ENCODE data around the gene TFDP1.

The TFDP1 gene

GRCh38 chr13:113652404-113653263 is 68.1 kb downstream of the TFDP1 start:
- DNase-seq = no peak

DNA sequence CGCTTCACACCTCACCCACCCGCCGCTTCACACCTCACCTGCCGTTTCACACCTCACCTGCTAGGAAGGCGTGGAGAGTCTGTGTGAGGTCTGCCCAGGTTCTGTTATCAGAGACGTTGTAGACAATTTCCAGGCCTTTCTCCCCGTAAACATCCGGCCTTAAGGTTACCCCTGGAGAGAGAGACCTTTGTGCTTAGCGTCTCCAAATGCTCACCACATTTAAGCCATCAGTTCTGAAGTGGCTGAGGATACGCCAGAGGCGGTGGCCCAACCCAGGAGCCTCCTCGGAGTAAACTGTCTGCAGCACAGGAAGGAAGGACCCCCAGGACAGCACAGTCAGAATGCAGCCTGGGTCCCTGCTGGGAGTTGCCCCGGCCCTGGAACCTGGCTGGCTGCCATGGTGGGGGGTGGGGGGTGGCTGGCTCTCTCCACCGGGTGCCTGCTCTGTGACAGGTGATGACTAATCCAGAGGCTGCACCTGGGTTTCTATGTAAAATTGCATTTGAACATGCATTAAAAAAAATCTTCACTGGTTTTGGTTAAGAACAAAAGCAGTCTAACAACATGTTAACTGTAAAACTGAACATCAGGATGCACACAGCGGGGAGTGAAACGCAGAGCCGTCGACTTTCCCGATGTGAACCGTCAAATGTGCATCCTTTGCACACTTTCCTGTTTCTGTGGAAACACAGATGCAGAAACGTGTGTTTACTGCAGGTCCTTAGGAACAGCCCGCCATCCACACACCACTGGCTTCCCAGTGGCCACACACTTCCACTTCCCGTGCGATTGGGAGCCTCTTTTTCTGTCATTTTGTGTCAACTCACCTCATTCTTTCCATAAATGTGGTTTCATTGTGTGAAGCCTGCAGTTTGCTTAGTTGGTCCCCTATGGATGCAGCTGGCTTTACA is 69.0 kb downstream of the TFDP1 start:
- DNase-seq = peak; percentile 38 to 94 (median 87)

GRCh38 chr13:113654175-113654560 is 69.6 kb downstream of the TFDP1 start:
- peak in 2 of 3 experiments; percentile 81 to 83 for DNase-seq

GRCh38 chr13:113654591-113655345 is 70.2 kb downstream of the TFDP1 start:
- DNase-seq = no peak

GRCh38 chr13:113655346-113656002 is 70.9 kb downstream of the TFDP1 start:
- DNase-seq = no peak

- no peak for DNase-seq
Measured at GRCh38 chr13:113656003-113656588, 71.5 kb downstream of the TFDP1 start.

GRCh38 chr13:113656831-113657671 is 72.5 kb downstream of the TFDP1 start:
- DNase-seq = no peak

- no peak for DNase-seq
Measured at GRCh38 chr13:113657851-113658741, 73.5 kb downstream of the TFDP1 start, which contains the start of gene ATP4B. Gene ATP4B, minus strand, starts transcription at chr13:113658198. Its CDS starts 54 bp downstream, at chr13:113658144.

DNA sequence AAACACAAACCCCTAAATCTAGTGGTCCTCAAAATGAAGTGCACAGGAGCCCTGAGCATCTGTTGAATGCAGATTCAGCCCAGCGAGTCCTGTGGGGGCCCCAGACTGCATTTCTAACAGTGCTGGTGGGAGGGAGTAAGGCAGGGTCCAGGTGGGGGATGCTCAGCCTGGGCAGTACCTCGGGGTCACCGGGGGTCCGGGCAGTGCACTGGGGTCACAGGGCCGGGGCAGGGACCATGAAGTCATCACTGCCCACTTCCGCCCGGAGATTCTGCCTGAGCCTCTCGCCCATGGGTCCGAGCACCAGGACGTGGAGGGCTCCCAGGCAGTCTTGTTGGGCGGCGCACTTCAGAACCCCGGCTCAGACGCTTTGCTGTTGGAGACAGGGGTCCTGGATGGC is 74.3 kb downstream of the TFDP1 start:
- no peak for DNase-seq

- DNase-seq = no peak
Measured at GRCh38 chr13:113659337-113659736, 74.8 kb downstream of the TFDP1 start.

GRCh38 chr13:113660066-113660465 is 75.5 kb downstream of the TFDP1 start:
- DNase-seq = no peak

GRCh38 chr13:113661509-113661908 is 77.0 kb downstream of the TFDP1 start:
- DNase-seq = no peak

- DNase-seq = no peak
Measured at GRCh38 chr13:113663934-113664333, 79.4 kb downstream of the TFDP1 start.

- no peak for DNase-seq
Measured at GRCh38 chr13:113664751-113665596, 80.4 kb downstream of the TFDP1 start.

DNA sequence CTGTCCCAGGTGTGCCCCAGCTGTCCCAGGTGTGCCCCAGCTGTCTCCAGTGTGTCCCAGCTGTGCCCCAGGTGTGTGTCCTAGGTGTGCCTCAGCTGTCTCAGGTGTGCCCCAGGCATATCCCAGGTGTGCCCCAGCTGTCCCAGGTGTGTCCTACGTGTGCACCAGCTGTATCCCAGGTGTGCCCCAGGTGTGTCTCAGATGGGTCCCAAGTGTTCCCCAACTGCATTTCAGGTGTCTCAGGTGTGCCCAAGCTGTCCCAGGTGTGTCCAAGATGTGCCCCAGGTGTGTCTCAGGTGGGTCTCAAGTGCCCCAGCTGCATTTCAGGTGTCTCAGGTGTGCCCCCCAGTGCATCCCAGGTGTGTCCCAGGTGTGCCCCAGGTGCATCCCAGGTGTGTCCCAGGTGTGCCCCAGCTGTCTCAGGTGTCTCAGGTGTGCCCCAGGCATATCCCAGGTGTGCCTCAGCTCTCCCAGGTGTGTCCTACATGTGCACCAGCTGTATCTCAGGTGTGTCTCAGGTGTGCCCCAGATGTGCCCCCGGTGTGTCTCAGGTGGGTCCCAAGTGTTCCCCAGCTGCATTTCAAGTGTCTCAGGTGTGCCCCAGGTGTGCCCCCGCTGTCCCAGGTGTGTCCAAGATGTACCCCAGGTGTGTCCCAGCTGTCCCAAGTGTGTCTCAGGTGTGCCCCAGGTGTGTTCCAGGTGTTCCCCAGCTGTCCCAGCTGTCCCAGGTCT is 81.2 kb downstream of the TFDP1 start:
- DNase-seq = no peak

DNA sequence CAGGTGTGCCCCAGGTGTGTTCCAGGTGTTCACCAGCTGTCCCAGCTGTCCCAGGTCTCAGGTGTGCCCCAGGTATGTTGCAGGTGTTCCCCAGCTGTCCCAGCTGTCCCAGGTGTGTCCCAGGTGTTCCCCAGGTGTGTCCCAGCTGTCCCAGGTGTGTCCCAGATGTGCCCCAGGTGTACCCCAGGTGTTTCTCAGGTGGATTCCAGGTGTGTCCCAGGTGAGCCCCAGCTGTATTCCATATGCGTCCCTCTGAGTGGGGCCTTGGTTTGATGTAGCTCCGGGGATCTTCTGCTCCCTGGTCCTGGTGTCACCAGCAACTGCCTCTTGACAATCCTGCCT is 81.7 kb downstream of the TFDP1 start:
- DNase-seq = no peak

GRCh38 chr13:113666951-113667701 is 82.6 kb downstream of the TFDP1 start, which contains the start of gene GRK1:
Gene GRK1, plus strand, starts transcription at chr13:113667219. Its CDS starts 168 bp downstream, at chr13:113667387.
- no peak for DNase-seq
